Stimulated activated naive CD8-positive, alpha-beta T cell treated with anti-CD3 and anti-CD28 coated beads, Interleukin-15, amount 100 ng/mL, for 72 hours (primary cell): ENCODE data around the gene SCP2.
A peak's percentile ranks its signal among the peaks of the same experiment; 100 is the strongest.

Experiments used
- ATAC-seq: fragments of 150-1000 bp; cut with Tn5 transposase; 2 replicates; pipeline ENCODE4 v1.10.0; 2021; ENCODE audit warnings: mild to moderate bottlenecking, moderate library complexity
- DNase-seq, 2 donors: peaks; one replicate each; pipeline ENCODE4 v3.0.0; 2021 to 2022
- H3K27ac Mint-ChIP-seq, 2 donors: one replicate each; pipeline ENCODE4 v1.8.0; 2022; ENCODE audit warnings: mild to moderate bottlenecking in 2 of 2, mixed read lengths in 2 of 2, moderate library complexity in 2 of 2
- H3K27me3 Mint-ChIP-seq: one replicate; pipeline ENCODE4 v1.8.0; 2022; ENCODE audit warnings: mixed read lengths
- H3K4me1 Mint-ChIP-seq: one replicate; pipeline ENCODE4 v1.8.0; 2022; ENCODE audit warnings: mild to moderate bottlenecking, mixed read lengths
- H3K4me3 Mint-ChIP-seq, 2 donors: one replicate each; pipeline ENCODE4 v1.8.0; 2022; ENCODE audit warnings: mild to moderate bottlenecking in 2 of 2, mixed read lengths in 2 of 2, moderate library complexity in 1 of 2
- H3K9me3 Mint-ChIP-seq, 2 donors: one replicate each; pipeline ENCODE4 v1.8.0; 2022; ENCODE audit warnings: mixed read lengths in 2 of 2

Gene SCP2

DNA sequence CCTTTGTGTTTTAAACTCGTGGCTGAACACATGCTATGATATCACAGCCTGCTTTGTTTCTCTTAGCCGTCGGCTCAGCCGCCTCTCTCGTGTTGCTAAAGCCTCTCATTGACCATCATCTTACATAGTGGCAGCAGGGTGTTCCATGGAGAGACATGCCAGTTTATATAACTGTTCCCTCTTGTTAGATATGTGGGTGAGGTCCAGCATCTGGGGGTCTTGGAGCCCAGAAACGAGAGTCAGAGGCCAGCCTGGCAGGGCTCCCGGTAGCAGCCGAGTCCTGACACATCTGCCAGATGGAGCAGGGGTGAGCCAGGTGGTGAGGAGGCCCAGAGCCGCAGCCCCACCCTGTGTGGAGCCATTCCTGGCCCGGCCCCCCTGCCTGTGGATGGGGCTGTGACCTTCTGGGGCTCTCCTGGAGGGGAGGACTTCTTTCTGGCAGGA, 146.8 kb downstream of the SCP2 start:
- DNase-seq: no peak
- ATAC-seq: no peak
- Mint-ChIP-seq H3K27ac (no peak overlapping the region), H3K4me3 (no peak overlapping the region), H3K4me1 (no peaks in the 10 kb centered on the region), H3K27me3 (no peaks in the 10 kb centered on the region), H3K9me3 (no peaks in the 10 kb centered on the region)

DNA sequence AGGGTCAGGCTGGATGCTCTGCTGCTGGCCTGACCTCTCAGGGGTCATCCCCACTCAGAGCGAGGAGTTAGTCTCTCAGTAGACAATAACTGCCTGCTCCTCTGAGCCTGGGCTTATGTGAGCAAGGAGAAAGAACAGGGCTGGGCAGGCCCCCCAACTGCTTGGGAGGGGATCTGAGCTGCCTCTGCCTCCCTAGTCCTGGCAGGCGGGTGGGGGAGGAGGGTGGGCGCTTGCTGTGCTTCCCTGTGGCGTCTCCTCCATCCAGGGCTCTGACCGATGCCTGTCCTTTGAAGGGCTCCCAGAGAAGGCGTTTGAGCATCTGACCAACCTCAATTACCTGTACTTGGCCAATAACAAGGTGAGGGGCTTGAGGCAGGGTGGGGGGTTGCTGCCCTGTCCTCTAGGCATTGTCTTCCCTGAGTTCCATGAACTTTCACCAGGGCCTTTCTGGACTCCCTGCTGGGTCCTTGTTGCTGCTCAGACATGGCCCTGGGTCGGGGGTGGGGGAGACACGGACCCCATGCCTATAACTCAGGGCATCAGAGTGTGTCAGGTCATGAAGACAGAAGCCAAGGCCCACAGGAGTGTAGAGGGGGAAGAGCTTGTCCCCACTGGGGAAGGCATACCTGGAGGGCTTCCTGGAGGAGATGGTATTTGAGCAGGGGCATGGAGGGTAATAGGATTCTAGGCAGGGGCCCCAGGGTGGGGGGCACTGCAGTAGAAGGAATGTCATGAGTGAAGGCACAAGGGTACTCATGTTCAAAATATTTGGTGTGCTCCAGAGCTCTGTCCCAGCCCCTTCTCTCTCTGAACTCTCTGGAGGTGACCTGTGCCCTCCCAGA, 147.5 kb downstream of the SCP2 start:
- H3K4me3 Mint-ChIP-seq: no peak overlapping the region
- H3K27ac Mint-ChIP-seq: no peak overlapping the region
- no peaks in the 10 kb centered on the region for H3K9me3 Mint-ChIP-seq
- no peak for ATAC-seq
- no peak for DNase-seq
- no peaks in the 10 kb centered on the region for H3K27me3 Mint-ChIP-seq
- no peaks in the 10 kb centered on the region for H3K4me1 Mint-ChIP-seq

GRCh38 chr1:53075206-53075605, 148.1 kb downstream of the SCP2 start:
- no peak for ATAC-seq
- H3K27me3 Mint-ChIP-seq: no peaks in the 10 kb centered on the region
- no peak for DNase-seq
- H3K9me3 Mint-ChIP-seq: no peaks in the 10 kb centered on the region
- no peak overlapping the region for H3K4me3 Mint-ChIP-seq
- no peaks in the 10 kb centered on the region for H3K4me1 Mint-ChIP-seq
- peak overlapping the region in 1 of 2 donors; percentile 84 for H3K27ac Mint-ChIP-seq

GRCh38 chr1:53075761-53076163, 148.7 kb downstream of the SCP2 start:
- Mint-ChIP-seq H3K4me3 (no peak overlapping the region), H3K27ac (no peak overlapping the region), H3K27me3 (no peaks in the 10 kb centered on the region), H3K4me1 (no peaks in the 10 kb centered on the region), H3K9me3 (no peaks in the 10 kb centered on the region)
- DNase-seq (no peak), ATAC-seq (no peak)

- ATAC-seq: peak; percentile 11
- Mint-ChIP-seq H3K27me3 (no peaks in the 10 kb centered on the region), H3K27ac (no peak overlapping the region), H3K4me3 (no peak overlapping the region), H3K4me1 (no peaks in the 10 kb centered on the region), H3K9me3 (no peaks in the 10 kb centered on the region)
- no peak for DNase-seq
Measured at GRCh38 chr1:53076165-53076564, 149.1 kb downstream of the SCP2 start.

DNA sequence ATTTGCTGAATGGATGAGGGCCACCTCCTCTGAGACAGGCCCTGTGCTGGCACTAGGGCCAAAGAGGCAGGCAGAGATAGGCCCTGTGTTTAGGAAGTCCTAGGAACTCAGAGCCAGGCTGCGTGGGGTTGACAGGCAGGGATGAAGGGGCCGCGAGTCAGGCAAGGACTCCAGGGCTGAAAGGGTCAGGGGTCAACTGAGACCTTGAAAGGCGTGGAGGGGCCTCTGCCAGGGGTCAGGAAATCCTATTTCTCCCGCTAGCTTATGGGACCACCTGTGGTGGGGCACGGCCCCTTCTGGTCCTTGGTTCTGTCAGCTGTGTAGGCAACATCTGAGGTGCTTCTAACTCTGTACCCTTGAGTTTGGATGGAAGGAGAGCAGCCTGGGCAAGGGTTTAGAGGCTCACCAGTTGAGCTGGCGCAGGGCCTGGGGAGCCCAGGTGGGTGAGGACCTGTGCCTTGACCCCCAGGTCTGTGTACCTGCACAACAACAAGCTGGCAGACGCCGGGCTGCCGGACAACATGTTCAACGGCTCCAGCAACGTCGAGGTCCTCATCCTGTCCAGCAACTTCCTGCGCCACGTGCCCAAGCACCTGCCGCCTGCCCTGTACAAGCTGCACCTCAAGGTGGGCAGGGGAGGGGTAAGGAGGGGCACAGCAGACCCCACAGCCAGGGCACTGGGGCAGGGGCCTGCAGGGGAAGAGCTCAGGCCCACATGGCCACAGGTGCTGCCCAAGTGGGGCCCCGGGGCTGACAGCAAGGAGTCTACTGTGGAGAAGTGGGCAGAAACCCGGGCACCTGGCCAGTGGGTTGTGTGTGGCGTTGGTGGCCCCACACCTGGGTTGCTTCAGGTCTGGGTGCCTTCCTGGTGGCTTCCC, 149.9 kb downstream of the SCP2 start:
- no peak overlapping the region for H3K4me3 Mint-ChIP-seq
- DNase-seq (no peak), ATAC-seq (no peak)
- no peaks in the 10 kb centered on the region for H3K9me3 Mint-ChIP-seq
- no peaks in the 10 kb centered on the region for H3K4me1 Mint-ChIP-seq
- no peaks in the 10 kb centered on the region for H3K27me3 Mint-ChIP-seq
- no peak overlapping the region for H3K27ac Mint-ChIP-seq

DNA sequence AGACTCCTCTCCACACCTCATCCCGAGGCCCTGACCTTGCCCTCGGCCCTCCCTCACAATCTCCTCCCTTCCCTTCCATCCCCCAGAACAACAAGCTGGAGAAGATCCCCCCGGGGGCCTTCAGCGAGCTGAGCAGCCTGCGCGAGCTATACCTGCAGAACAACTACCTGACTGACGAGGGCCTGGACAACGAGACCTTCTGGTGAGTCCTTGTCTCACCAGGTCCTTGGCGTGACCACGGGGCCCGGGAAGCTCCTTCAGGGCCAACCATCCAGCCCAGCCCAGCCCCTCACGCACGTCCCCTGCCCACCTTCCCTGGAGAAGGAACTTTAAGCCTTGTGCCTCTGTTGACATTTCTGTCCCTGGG, 150.5 kb downstream of the SCP2 start:
- ATAC-seq (no peak), DNase-seq (no peak)
- H3K27me3 Mint-ChIP-seq: no peaks in the 10 kb centered on the region
- H3K4me1 Mint-ChIP-seq: no peaks in the 10 kb centered on the region
- H3K27ac Mint-ChIP-seq: no peak overlapping the region
- no peak overlapping the region for H3K4me3 Mint-ChIP-seq
- no peaks in the 10 kb centered on the region for H3K9me3 Mint-ChIP-seq

- no peaks in the 10 kb centered on the region for H3K27me3 Mint-ChIP-seq
- peak; percentile 19 for ATAC-seq
- H3K4me1 Mint-ChIP-seq: no peaks in the 10 kb centered on the region
- DNase-seq: no peak
- no peak overlapping the region for H3K27ac Mint-ChIP-seq
- no peaks in the 10 kb centered on the region for H3K9me3 Mint-ChIP-seq
- H3K4me3 Mint-ChIP-seq: no peak overlapping the region
Measured at GRCh38 chr1:53078333-53079101, 151.4 kb downstream of the SCP2 start.

DNA sequence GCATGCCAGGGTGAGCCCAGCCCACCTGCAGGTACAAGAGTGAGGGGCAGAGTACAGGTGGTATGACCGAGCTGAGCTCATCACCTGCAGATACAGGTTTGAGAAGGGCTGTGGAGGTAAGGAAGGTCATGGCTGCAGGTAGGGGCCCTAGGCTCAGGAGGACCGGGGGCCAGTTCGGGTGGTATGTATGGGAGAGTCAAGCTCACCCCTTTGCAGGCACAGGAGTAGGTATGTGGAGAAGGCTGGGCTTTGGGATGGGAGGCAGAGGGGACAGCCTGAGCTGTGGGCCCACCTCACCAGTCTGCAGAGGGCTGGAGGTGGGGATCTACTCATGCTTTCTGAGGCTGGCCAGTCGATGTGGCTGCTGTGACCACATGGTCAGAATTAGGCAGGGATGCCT, 152.2 kb downstream of the SCP2 start:
- peak overlapping the region in 1 of 2 donors; percentile 76 for H3K27ac Mint-ChIP-seq
- H3K4me1 Mint-ChIP-seq: no peaks in the 10 kb centered on the region
- DNase-seq (no peak), ATAC-seq (no peak)
- H3K9me3 Mint-ChIP-seq: no peaks in the 10 kb centered on the region
- no peaks in the 10 kb centered on the region for H3K27me3 Mint-ChIP-seq
- H3K4me3 Mint-ChIP-seq: no peak overlapping the region

DNA sequence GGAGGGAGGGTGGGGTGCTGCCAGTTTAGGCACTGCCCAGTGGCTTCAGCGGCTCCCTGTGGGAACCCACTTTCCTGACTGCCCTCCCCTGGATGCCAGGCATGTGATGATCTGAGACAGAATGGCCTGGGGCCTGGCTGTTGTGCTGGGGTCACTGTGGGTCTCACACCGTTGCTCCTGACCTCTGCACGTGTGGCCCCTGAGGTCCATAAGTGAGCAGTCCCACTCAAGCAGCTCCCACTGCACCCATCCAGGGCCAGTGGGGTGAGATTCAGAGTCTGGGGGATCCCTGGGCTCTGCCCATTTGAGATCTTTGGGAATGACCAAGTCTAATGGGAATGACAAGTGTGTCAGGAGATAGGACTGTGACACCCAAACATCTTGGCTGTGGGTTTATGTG, 153.0 kb downstream of the SCP2 start:
- no peaks in the 10 kb centered on the region for H3K27me3 Mint-ChIP-seq
- ATAC-seq: no peak
- H3K4me3 Mint-ChIP-seq: no peak overlapping the region
- H3K9me3 Mint-ChIP-seq: no peaks in the 10 kb centered on the region
- H3K4me1 Mint-ChIP-seq: no peaks in the 10 kb centered on the region
- DNase-seq: no peak
- H3K27ac Mint-ChIP-seq: no peak overlapping the region

DNA sequence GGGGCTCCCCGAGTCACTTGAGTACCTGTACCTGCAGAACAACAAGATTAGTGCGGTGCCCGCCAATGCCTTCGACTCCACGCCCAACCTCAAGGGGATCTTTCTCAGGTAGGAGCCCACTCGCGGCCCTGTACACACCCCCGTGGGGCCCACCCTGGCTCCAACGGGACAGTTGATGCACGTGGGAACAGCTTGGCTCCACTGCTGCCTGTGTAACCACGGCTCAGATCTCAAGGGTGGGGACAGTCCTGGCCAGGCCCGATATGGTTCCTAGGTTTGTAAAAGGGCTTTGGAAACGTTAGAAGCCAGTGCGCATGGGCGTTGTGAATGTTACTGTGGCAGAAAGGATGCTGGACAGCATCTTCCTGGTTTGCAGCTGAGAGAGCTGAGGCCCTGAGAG, 153.7 kb downstream of the SCP2 start:
- Mint-ChIP-seq H3K27ac (no peak overlapping the region), H3K4me3 (no peak overlapping the region), H3K9me3 (no peaks in the 10 kb centered on the region), H3K27me3 (no peaks in the 10 kb centered on the region), H3K4me1 (no peaks in the 10 kb centered on the region)
- no peak for DNase-seq
- no peak for ATAC-seq

GRCh38 chr1:53081384-53082066, 154.4 kb downstream of the SCP2 start:
- Mint-ChIP-seq H3K9me3 (no peaks in the 10 kb centered on the region), H3K4me3 (no peak overlapping the region), H3K27me3 (no peaks in the 10 kb centered on the region), H3K4me1 (no peaks in the 10 kb centered on the region), H3K27ac (peak overlapping the region in 1 of 2 donors; percentile 85)
- no peak for ATAC-seq
- no peak for DNase-seq

- peak overlapping the region in 1 of 2 donors; percentile 58 for H3K27ac Mint-ChIP-seq
Measured at GRCh38 chr1:53082826-53083455, 155.9 kb downstream of the SCP2 start.

GRCh38 chr1:53083636-53084588, 156.8 kb downstream of the SCP2 start:
- Mint-ChIP-seq H3K4me1 (no peaks in the 10 kb centered on the region), H3K9me3 (no peaks in the 10 kb centered on the region), H3K27me3 (no peaks in the 10 kb centered on the region), H3K27ac (peak overlapping the region; percentile 12 to 42), H3K4me3 (no peak overlapping the region)
- ATAC-seq: no peak
- no peak for DNase-seq

More at GRCh38 chr1:53082826-53083455, 155.9 kb downstream of the SCP2 start:
- no peaks in the 10 kb centered on the region for H3K9me3 Mint-ChIP-seq
- no peaks in the 10 kb centered on the region for H3K4me1 Mint-ChIP-seq
- no peak overlapping the region for H3K4me3 Mint-ChIP-seq
- no peak for DNase-seq
- H3K27me3 Mint-ChIP-seq: no peaks in the 10 kb centered on the region
- no peak for ATAC-seq
